NCI-H748 treated with DMSO at 0.1 percent for 48 hours (cell line): Measurements from ENCODE around the gene TCERG1L.
A peak's percentile ranks its signal among the peaks of the same experiment; 100 is the strongest.
"Not testable (repeated sequence)": the region's sequence is repeated elsewhere in the genome, so short reads cannot be mapped to it uniquely, and the experiment has no call there.

Source experiments
- DNase-seq: peaks from one replicate; lab custom pipeline; 2025; lab: John Stamatoyannopoulos, UW

The TCERG1L gene

DNA sequence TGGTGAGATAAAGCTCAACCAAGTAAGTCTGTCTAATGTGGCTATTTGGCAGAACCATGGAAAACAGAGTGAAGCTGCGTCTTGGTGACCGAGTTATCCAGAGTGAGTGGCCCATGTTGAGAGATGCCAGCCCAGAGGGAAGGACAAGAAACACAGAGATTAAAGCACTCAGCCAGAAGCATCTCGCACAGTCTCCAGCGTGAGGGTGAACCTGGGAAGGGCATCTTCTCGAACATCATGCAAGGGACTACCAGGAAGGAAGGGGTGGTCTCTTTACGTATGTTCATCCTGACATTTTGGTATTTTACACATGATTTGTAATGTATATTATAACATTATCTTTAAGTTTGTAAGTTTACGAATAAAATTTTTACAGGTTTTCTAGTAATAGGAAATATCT, 146.4 kb downstream of the TCERG1L start:
- no peak for DNase-seq

DNA sequence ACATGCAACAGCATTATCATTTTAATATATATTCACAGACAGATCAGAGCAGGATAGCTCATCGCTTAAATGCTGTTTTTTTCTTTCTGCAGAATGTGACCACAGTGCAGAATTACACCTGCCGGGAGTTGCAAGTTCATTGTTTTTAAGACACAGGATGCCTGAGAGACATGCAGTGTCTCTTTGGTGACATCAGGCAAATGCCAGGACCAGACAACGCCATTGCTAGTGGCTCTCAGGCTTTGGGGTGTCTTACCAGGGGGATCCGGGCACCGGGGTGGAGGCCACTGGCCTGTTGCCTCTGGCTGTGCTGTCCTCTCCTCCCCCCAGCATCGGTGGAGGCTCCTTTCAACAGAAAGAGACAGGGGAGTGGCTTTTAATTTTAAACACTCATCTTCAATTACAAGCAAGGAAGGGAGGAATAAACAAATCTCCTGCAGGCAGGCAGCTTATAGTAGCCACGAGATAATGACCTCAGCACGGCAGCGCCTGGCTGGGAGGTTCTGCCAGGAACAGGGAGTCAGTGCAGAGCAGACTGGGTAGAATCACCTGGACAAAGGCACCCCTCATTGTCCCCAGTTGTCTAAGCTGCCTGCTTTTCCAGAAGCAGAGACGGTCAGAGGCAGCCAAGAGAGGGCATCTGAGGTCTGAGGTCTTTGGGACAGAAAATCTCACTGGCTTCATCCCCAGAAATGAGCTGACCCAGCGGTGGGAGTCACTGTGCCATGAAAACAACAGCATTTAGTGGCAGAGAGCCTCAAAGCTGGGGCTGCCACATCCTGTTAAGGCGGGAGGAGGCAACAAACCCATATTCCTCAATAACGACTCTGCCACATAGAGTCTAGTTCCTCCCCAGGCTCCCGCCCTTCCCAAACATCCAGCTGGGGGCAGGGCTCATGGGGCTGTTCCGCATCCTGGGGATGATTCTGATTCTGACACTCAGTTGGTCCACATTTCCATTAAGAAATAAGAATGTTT, 148.4 kb downstream of the TCERG1L start:
- DNase-seq = peak; percentile 53

DNA sequence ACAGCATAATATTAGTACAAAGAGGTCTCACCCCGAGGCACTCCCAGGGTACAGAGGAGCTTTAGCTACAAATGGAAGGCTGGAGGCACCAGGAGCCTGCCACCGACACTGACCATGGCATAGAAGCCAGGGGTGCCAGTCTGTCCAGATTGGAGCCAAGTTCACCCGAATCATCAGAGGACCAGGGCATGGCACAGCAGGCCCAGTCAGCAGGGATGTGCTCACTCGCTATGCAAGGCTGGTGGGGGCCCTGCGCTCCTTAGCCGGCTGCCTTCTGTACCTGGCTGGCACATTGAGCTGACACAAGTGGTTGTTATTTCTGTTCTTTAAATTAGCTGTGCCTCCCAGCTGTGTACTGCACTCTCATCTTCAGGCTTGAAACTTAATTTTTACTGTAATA, 149.3 kb downstream of the TCERG1L start:
- no peak for DNase-seq

DNA sequence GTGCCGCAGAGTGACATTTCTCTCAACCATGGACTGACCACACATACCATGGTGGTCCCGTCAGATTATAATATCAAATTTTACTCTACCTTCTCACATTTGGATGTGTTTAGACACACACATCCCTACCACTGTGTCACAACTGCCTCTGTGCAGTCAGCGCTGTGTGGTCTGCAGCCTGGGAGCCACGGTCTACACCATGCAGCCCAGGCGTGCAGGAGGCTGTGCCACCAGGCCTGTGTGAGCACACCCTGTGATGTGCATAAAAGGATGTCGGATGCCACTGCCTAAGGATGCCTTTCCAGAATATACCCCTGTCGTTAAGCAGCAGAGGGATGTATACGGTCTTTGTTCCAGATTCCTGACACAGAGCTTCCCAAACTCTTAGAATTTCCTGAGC, 150.4 kb downstream of the TCERG1L start:
- DNase-seq = no peak

DNA sequence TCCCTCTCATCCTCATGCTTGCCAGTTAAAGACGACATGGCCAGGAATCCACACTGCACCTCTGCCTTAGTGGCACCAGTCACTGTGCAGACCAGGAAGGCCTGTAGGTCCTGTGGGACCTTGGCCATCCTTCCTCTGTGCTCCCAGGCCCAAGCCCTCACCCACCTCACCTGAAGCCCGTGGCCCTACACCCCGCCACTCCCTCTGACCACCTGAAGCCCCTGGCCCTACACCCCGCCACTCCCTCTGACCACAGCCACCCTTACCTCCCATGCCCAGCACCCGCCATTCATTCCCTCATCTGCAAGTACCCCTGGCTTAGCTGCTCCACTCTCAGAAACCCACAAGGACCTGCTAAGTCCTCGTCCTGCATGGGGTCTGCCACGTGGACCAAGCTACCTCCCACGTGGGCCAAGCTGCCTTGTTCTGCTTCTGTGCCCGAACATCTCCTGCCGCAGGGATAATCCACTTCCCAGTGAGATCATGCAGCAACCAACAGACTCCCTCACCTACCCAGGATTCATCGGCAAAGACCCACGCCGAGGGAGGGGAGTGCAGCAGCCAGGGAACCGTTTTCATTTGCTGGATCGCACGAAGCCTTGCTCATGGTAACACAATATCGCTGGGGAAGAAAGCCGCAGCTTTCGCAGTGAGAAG, 151.2 kb downstream of the TCERG1L start:
- no peak for DNase-seq

DNA sequence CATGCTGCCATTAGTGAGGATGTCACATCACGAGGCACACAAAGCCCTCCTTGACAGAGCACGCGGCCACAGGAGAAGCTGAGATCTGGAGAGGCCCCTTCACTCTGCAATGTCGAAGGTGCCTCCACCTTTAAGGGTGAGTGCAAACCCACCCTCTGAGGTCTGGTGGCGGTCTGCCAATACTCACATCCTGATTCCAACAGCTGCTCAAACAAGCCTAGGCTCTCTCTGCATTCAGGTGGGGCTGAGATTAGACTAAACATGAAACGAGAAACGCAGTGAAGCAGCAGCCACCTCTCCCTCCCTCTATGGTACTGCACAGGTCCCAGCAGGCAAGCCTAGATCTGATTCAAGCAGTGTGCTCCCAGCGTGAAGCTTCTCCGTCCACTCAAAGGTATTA, 151.8 kb downstream of the TCERG1L start:
- DNase-seq = no peak

DNA sequence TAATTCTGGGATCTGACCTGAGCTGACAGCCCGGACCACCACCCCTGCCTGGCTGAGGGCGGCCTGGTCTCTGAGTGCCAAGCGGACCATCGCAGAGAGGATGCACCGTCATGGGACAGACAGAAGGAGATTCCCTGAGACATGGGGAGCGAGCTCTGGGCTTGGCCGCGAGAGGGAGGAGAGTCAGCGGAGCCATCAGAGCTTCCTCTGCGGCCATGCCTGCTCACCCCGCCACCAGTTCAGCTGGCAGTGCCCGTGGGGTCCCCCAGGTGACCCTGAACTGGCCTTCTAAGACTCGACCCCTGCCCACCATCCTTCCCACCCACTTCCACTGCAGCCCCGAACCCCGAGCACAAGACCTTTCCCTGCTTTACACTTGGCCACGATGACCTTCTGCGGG, 152.8 kb downstream of the TCERG1L start:
- no peak for DNase-seq

DNA sequence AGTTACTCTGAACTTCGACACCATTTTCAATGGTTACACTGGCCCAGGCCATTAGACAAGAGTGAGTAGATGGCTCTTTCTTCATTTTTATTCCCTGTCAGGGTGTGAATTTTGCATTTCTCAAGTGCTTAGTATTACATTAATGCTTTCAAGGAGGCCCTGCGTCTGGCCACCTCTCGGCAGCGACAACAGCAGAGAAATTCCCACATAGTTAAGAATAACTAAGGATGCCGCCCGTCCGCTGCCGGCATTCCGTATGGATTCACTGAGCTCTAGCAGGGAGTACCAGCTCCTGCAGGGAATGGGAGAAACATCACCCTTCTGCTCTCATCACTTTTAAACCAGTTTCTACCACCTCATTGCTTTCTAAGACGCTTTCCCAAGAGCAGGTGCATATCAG, 153.6 kb downstream of the TCERG1L start:
- no peak for DNase-seq

DNA sequence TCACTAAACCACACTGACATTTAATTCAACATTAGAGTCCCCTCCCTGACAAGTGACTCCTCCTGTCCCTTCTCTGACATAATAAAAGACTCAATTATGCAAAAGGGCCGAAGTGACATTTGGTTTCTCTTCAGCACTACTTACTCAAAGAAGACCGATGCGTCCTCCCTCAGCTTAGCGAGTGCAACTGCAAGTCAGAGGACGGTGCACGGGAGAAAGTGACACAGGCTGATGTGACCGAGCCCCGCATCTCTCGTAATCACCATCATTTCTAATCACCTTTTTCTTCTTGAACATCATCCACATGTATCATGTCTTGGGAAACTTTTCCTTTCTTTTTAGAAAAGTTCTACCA, 155.7 kb downstream of the TCERG1L start:
- no peak for DNase-seq

DNA sequence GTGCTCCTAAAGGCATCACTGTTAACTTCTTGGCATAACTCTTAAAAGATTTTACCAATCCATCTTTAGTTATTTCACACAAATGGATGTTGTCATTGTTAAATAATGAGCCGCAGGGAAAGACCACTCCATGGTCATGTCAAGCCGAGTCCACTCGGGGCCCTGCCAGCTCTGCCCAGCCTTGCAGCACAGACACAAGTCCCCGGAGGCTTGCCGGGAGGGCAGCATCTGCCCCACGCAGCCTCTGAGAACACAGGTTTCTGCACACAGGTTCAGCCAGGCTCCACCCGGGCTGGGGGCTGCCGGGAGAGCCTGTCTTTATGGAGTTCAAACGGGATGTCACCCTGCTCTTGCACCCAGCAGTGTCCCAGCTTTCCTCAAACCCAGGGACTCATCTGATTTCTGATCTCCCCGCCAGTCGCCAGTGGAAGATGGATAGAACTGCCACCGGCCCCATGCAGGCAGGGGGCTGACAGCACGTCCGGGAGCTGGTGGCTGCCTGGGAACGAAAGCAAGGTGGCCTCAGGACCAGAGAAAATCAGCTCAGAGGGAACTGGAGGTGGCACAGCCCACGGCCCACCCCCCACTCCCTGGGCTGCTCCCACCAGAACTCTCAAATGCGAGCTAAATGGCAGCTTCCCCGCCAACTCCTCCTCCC, 156.2 kb downstream of the TCERG1L start:
- DNase-seq = no peak

DNA sequence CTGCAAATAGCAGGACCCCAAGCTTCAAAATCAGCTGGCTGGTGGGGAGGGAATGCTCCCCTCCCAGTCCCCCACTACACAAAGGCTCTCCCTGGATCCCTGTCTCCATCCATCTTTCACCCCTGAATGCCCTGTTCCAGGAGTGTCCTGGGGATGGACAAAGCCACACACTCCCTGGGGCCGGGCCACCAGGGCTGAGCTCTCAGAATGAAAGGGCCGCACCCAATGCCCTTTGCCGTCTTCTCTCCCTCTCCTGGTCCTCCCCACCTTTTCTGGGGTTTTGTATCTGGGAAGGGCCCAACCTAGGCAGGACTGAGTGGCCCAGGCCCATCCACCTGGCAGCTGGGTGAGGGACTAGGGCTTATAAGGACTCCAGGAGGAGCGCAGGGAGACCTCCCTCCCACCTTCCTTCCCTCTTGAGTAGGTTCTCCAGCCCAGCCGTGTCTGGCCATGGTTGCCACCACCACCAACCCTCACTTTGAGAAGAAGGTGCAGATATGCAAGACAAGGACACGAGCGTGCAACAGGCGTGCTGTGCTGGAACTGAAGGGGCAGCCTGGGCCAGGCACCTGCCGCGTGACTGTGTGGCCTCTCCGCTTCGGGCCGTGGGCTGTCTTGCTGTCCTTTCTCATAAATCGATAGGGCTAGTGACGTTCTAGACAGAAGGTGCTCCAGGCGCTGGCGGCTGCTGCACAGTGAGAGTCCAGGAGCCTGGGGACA, 157.1 kb downstream of the TCERG1L start:
- DNase-seq = no peak

DNA sequence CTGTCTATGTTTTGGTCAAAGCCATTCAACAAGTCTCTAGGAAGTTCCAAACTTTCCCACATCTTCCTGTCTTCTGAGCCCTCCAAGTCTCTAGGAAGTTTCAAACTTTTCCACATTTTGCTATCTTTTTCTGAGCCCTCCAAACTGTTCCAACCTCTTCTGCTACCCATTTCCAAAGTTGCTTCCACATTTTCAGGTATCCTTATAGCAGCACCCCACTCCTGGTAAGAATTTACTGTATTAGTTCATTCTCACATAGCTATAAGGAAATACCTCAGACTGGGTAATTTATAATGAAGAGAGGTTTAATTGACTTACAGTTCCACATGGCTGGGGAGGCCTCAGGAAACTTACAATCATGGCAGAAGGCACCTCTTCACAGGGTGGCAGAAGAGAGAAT, 159.1 kb downstream of the TCERG1L start:
- not testable (repeated sequence) for DNase-seq

DNA sequence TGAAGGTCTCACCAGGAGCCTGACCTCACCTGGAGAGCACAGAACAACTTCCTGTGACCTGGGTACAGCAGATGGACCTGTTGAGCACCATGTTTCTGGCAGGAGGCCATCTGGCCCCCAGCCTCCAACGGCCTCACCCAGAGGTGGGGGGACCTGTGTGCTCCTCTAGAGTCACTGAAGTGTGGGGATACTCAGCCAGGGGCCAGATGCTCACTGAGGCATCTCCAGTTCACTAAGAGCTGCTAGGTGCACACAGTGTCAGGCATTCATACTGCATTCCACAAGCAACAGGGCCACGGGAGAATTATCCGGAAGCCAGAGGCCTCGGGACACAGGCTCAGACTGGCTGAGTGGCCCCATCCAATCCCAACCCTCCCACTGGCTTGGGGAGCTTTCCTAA, 161.4 kb downstream of the TCERG1L start:
- no peak for DNase-seq

DNA sequence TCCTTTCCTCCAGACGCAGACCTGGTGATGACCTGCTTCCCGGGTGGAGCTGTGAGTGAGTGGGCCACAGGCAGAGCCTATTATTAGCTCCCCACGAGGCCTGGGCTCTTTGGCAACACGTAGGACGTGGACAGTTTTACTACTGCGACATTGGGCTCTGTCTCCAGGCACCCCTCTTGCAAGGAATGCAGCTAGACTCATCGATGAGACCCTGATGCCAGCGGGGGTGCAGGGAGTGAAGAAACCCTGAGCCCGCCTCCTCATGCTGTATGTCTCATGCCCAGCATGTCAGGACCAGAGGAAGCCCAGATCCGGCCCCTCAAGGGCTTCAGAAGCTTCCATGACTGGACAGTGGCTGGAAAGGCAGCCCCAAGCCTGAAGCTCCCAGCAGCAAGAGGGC, 161.9 kb downstream of the TCERG1L start:
- DNase-seq = no peak

DNA sequence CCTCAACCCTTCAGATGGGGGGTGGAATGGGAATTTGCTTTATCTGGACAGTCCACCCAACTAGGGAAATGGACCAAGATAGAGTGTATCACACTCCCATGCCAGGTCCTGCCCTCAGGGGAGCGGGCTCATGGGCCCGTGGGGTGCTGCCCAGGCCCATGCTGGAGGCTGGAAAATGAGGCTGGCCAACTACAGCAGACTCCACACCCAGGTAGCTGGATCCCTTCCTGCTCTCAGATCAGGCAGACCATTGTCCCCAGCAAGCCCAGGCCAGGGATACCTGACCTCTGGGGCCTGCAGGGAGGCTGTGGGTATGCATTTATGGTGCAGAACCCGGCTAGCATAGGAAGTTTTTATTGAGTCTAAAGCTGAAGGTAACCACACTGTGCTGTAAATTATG, 162.4 kb downstream of the TCERG1L start:
- no peak for DNase-seq

DNA sequence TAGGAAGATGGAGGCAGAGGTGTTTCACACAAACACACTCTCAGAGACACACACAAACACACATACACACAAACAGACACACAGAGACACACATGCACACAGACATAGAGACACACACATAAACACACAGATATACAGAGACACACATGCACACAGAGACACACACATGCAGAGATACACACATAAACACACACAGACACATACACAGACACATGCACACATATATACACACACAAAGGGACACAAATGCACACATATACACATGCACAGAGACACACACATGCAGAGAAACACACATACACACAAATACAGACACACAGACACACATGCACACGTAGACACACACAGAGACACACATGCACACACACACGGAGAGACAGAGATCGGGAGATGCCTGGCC, 163.3 kb downstream of the TCERG1L start:
- no peak for DNase-seq

DNA sequence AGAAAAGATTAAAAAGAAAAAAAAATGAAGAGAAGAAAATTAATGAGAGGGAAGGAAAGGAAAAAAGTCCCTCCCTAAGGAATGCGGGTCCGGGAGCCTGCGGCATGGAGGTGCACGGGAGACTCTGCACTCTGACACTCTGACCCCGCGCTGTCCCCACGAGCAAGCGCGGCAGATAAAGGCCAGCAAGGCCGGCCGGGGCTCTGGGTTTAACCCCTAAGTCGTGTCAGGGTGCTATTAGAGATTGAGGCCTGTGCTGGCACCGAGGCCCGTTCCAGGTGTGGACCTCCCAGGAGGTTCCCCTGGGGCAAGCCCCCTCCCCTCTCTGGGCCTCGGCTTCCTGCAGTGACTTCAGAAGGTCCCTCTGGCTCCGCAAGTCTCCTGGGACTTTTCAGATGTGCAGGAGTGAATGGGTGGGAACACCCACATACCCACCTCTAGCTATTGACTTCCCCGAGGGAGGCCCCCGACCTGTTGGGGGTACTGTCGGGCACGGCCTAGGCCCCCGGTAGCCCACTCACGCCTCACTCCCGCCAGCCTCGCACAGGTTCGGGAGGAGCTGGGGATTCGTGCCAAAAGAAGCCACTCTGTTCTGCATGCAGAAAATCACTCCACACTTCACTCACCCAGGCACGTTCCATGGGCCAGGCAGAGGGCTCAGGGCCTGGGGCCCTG, 164.1 kb downstream of the TCERG1L start:
- DNase-seq = no peak

DNA sequence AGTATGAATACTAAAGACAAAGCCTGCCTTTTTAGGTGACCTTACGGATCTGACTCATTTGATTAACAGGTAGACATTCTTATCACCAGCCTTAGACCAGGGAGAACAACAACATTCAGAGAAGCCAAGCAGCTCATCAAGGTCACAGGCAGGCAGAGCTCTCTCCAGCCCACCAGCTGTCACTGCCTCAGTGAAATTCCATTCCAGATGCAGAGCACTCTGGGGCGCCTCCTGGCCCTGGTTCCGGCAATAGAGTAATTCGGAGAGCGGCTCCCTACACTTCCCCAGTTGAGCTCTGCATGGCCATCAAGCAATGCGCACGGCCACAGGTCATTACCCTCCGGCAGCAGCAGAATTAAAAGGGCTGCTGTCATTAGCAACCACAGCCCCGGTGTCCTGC, 164.7 kb downstream of the TCERG1L start:
- no peak for DNase-seq

DNA sequence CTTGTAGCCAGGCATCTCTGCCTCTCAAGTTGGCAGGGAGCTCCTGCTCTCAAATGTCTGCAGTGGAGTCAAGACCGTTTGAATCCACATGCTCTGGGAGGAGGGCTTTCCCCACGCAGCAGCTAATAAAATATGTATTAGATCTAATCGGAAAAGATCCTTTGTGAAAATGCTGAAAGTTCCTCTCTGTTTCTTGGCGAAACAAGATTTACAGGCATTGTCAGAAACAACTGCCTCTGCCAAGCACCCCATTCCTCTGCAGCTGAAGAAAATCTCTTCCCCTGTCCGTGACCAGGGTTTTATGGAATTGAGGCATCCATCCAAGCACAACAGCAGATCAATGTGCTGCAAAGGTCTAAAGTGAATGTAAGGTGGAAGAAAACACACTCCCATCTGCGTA, 165.8 kb downstream of the TCERG1L start:
- no peak for DNase-seq

DNA sequence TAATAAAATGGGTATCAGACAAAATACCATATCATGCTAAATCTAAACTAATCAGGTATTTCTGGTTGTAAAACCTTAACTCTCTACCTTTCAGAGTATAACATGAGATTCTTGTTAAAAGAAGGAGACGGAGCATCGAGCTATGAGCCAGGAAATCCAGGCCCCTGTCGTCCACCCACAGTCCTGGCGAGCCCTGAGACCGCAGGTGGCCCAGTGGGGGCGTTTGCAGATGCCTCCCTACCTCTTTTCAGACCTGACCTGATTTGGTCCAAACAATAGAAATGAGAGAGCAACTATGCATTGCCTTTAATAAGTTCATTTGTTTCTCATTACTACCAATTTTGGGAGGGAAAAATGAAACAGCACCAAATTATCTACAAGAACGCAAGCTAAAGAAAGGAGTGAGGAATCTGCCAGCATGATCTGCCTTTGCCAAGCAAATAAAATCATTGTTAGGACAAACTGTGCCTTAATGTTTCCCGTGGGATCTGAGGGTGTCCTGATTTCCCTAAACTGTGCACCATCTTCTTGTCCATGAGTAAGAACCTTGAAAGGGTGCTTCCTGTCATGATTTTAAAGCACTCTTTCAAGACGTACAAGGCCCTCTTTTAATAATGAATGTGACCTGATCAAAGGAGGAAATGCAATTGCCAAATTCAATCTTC, 166.7 kb downstream of the TCERG1L start:
- DNase-seq = no peak

DNA sequence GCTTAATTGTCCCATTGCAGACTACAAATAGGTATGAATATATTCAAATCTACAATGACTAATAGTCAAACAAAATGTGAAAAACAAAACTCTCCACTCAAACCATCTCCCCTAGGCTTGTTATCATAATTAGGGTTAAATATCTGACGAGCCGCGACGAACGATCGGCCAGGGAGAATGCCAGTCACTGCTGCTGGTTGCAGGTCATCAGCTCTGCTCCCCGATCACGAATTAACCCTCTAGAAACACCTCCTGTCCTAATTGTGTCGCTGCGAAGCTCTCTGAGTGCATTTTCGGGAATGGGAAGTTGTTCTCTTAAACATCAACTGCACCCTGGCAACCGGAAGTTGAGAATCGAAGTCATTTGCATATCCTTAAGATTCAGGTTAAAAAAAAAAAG, 167.3 kb downstream of the TCERG1L start:
- no peak for DNase-seq
